ENCODE data around the gene FSCB.

FSCB gene

DNA sequence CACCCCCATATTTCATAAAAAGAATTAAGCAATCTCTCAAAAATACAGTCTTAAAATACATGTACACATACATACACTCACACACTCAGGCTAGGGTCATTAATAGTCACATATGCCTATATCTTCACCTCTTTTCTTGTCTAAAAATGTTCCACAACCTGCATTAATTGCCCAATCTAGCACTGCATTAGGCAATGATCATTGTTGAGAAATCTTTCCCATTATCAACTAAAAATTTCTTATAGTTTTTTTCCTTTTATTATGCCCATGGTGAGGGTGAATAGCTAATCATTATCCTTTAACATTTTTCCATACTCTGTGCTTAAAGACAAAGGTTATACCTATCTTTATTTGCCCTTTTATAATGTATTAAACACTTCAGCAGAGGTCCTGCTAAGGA is 38.3 kb downstream of the FSCB start:
- Histone ChIP-seq H3K36me3 (ENCODE audit: control insufficient read depth, insufficient read depth, low read length) (no peaks in the 10 kb centered on the region), H3K9ac (ENCODE audit: low read length) (no peak overlapping the region), H3K27me3 (ENCODE audit: control insufficient read depth, insufficient read depth, low read length) (no peaks in the 10 kb centered on the region), H3K9me3 (ENCODE audit: control insufficient read depth, low read length) (no peaks in the 10 kb centered on the region), H3K4me3 (ENCODE audit: low read length) (no peak overlapping the region), H3K4me1 (ENCODE audit: control insufficient read depth, insufficient read depth, low read length) (no peaks in the 10 kb centered on the region)

DNA sequence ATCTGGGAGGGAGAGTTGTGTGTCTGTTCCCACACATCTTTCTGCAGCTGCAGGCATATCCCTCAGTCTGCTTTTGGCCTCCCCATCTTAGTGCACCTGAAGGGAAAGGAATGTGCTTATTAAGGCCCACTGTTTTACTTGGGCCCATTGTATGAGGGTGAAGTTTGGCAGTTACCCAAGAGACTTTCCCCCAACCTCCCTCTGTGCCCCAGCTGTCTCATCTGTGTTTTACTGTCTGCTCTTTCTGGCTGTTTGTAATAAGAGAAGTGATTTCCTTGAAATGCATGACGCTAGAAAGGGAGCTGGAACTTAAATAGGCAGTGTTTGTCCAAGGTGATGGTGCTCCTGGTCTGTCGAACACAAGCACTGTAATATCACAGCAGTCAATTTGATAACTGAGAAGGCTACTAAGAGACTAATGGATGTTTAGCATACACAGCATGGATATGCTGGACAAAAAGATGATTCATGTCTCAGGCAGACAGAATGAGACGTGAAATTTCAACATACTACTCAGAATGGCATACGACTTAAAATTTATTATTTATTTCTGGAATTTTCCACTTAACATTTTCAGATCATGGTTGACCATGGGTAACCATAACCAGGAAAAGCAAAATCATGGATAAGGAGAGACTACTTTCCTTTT is 43.6 kb downstream of the FSCB start:
- Histone ChIP-seq H3K9me3 (ENCODE audit: control insufficient read depth, low read length) (no peaks in the 10 kb centered on the region), H3K36me3 (ENCODE audit: control insufficient read depth, insufficient read depth, low read length) (no peaks in the 10 kb centered on the region), H3K4me1 (ENCODE audit: control insufficient read depth, insufficient read depth, low read length) (no peaks in the 10 kb centered on the region), H3K27me3 (ENCODE audit: control insufficient read depth, insufficient read depth, low read length) (no peaks in the 10 kb centered on the region), H3K9ac (ENCODE audit: low read length) (no peak overlapping the region), H3K4me3 (ENCODE audit: low read length) (no peak overlapping the region)

- Histone ChIP-seq H3K27me3 (ENCODE audit: control insufficient read depth, insufficient read depth, low read length) (no peaks in the 10 kb centered on the region), H3K4me1 (ENCODE audit: control insufficient read depth, insufficient read depth, low read length) (no peaks in the 10 kb centered on the region), H3K36me3 (ENCODE audit: control insufficient read depth, insufficient read depth, low read length) (no peaks in the 10 kb centered on the region), H3K4me3 (ENCODE audit: low read length) (no peak overlapping the region), H3K9me3 (ENCODE audit: control insufficient read depth, low read length) (no peaks in the 10 kb centered on the region), H3K9ac (ENCODE audit: low read length) (no peak overlapping the region)
These were observed 44.7 kb downstream of the FSCB start for GRCh38 chr14:44462381-44462780.

GRCh38 chr14:44461811-44462210 is 45.3 kb downstream of the FSCB start:
- H3K4me1 ChIP-seq (ENCODE audit: control insufficient read depth, insufficient read depth, low read length), result no peaks in the 10 kb centered on the region
- no peaks in the 10 kb centered on the region for H3K27me3 ChIP-seq (ENCODE audit: control insufficient read depth, insufficient read depth, low read length)

More at GRCh38 chr14:44461811-44462210, 45.3 kb downstream of the FSCB start:
- H3K36me3 ChIP-seq (ENCODE audit: control insufficient read depth, insufficient read depth, low read length), result no peaks in the 10 kb centered on the region
- no peaks in the 10 kb centered on the region for H3K9me3 ChIP-seq (ENCODE audit: control insufficient read depth, low read length)
- H3K9ac ChIP-seq (ENCODE audit: low read length), result no peak overlapping the region
- no peak overlapping the region for H3K4me3 ChIP-seq (ENCODE audit: low read length)

Data from mucosa of stomach (tissue), 1 donor.